HepG2 (cell line): ENCODE results near the gene COX14. TPM values are rescaled to one million over a fixed set of nuclear protein-coding genes. Genes with fewer than 3 reads are reported as not detected.

Source experiments
- RAD51 ChIP-seq: fragments of 450-650 bp; IDR thresholded peaks from 2 replicates; pipeline ENCODE4 v1.6.1; 2016; ENCODE audit warnings: borderline replicate concordance
- TCF7 ChIP-seq: sonication (generic); IDR thresholded peaks from 2 replicates; pipeline ENCODE4 v1.6.1; 2016; ENCODE audit warnings: antibody characterized with exemption, low read depth
- ZBTB7B ChIP-seq: sonication (generic); formaldehyde crosslinking; IDR thresholded peaks from 2 replicates; pipeline ENCODE4 v1.4.0; 2020; ENCODE audit warnings: missing genetic modification reagents
- ZKSCAN8 ChIP-seq: IDR thresholded peaks from 2 replicates; pipeline ENCODE4 v1.6.1; 2016; ENCODE audit warnings: borderline replicate concordance, missing genetic modification reagents, missing compliant biosample characterization
- ZNF230 ChIP-seq: sonication (generic); formaldehyde crosslinking; IDR thresholded peaks from 2 replicates; pipeline ENCODE4 v1.4.0; 2020; ENCODE audit warnings: mild to moderate bottlenecking, missing genetic modification reagents
- ZNF333 ChIP-seq: sonication (generic); formaldehyde crosslinking; IDR thresholded peaks from 2 replicates; pipeline ENCODE4 v1.4.0; 2020; ENCODE audit warnings: mild to moderate bottlenecking, missing genetic modification reagents, borderline replicate concordance
- polyA plus RNA-seq, 8 experiments: library from polyadenylated mRNA; depleted of rRNA in 3 of 8; stranded (reverse) in 7 of 8; unstranded in 1 of 8; fragments of >200 nt; fragmentation: Illumina TruSeq in 4 of 8; extraction: Trizol in 4 of 8; gene quantifications; 2 replicates each; pipeline versions ENCODE4 v1.2.1 to v1.2.3, GENCODE V29; 2011 to 2016; ENCODE audit warnings: low read depth in 4 of 8, missing spikeins in 1 of 8, mixed read lengths in 1 of 8; ENCODE audit not compliant: insufficient read depth in 1 of 8
- total RNA-seq, 5 experiments: library from RNA; depleted of rRNA; stranded (reverse); fragments of >200 nt; fragmentation: Illumina TruSeq; extraction: Trizol; gene quantifications; 2 replicates each; pipeline ENCODE4 v1.2.3, GENCODE V29; 2016; ENCODE audit warnings: low read depth in 1 of 5
- TF ChIP-seq, protein P1 (sequence below): sonication (generic); formaldehyde crosslinking; IDR thresholded peaks from 2 replicates; pipeline ENCODE4 v1.8.0; 2022; ENCODE audit warnings: low read depth, missing genetic modification reagents
- TF ChIP-seq, protein P2 (sequence below): sonication (generic); formaldehyde crosslinking; conservative IDR thresholded peaks from 2 replicates; pipeline ENCODE4 v1.4.0; 2020; ENCODE audit warnings: missing genetic modification reagents
- TF ChIP-seq, protein P3 (sequence below): sonication (generic); formaldehyde crosslinking; IDR thresholded peaks from 2 replicates; pipeline ENCODE4 v1.5.1; 2020; ENCODE audit warnings: mild to moderate bottlenecking, missing genetic modification reagents
- TF ChIP-seq, protein P4 (sequence below): sonication (generic); formaldehyde crosslinking; IDR thresholded peaks from 2 replicates; pipeline ENCODE4 v1.4.0; 2020; ENCODE audit warnings: missing genetic modification reagents
- TF ChIP-seq, protein P5 (sequence below): sonication (generic); formaldehyde crosslinking; IDR thresholded peaks from 2 replicates; pipeline ENCODE4 v1.4.0; 2020; ENCODE audit warnings: missing genetic modification reagents, mild to moderate bottlenecking, borderline replicate concordance
- TF ChIP-seq, protein P6 (sequence below): sonication (generic); formaldehyde crosslinking; IDR thresholded peaks from 2 replicates; pipeline ENCODE4 v1.5.0; 2020; ENCODE audit warnings: mild to moderate bottlenecking, missing genetic modification reagents, moderate library complexity

Gene COX14
- total and polyA plus RNA-seq, 2 of the 13 experiments (the other 11 are each of a cell fraction or from before 2014, with no cell fraction given): 53.0 to 71.6 TPM

DNA sequence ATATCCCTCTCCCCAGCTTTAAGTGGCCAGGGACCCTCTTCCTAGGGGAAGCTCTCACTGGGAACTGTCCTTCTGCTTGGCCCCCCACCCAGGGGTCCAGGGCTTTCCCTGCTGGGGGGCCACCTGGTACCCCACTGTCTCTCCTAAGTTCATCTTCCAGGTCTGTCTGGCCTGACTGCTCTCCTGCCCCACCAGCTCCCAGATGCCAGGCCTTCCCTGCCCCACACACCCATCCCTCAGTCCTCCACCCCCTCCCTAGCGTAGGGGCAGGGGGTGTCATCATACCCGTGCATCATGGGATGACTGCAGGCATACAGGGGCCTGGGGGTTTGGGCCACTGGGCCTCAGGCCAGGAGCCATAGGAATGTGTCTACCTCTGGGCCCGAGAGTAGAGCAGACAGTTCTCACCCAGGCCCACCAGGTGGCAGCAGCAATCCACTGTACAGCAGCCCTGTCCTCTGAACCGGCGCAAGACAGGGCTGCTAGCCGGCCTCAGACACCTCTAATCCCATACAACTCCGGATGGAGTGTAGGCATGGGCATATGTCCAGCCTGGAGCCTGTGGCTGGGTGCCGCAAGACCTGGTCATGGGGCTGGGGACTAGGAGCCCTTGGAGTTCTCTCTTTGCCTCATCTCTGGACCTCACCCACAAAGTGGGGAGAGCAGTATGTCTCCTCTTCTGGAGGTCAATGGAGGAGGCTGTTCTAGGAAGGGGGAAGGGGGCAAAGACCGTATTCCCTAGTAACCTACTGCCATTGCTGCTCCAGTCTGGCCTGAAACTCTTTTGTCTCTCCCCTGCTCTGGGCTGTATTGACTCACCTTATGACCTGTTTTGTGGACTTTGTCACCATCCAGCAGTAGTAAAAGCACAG, 36.9 kb upstream of the COX14 start (continued):
- TF ChIP-seq, protein P1, sequence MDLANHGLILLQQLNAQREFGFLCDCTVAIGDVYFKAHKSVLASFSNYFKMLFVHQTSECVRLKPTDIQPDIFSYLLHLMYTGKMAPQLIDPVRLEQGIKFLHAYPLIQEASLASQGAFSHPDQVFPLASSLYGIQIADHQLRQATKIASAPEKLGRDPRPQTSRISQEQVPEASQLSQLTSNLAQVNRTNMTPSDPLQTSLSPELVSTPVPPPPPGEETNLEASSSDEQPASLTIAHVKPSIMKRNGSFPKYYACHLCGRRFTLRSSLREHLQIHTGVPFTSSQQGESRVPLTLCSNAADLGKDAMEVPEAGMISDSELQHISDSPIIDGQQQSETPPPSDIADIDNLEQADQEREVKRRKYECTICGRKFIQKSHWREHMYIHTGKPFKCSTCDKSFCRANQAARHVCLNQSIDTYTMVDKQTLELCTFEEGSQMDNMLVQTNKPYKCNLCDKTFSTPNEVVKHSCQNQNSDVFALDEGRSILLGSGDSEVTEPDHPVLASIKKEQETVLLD (CRISPR knock-in tag): no peak
- TF ChIP-seq ZBTB7B (CRISPR knock-in tag): no peak
- TF ChIP-seq, protein P2, sequence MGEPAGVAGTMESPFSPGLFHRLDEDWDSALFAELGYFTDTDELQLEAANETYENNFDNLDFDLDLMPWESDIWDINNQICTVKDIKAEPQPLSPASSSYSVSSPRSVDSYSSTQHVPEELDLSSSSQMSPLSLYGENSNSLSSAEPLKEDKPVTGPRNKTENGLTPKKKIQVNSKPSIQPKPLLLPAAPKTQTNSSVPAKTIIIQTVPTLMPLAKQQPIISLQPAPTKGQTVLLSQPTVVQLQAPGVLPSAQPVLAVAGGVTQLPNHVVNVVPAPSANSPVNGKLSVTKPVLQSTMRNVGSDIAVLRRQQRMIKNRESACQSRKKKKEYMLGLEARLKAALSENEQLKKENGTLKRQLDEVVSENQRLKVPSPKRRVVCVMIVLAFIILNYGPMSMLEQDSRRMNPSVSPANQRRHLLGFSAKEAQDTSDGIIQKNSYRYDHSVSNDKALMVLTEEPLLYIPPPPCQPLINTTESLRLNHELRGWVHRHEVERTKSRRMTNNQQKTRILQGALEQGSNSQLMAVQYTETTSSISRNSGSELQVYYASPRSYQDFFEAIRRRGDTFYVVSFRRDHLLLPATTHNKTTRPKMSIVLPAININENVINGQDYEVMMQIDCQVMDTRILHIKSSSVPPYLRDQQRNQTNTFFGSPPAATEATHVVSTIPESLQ (CRISPR knock-in tag): no peak
- TF ChIP-seq ZNF333 (CRISPR knock-in tag): no peak
- peak; percentile 83 for TF ChIP-seq ZNF230
- TF ChIP-seq, protein P3, sequence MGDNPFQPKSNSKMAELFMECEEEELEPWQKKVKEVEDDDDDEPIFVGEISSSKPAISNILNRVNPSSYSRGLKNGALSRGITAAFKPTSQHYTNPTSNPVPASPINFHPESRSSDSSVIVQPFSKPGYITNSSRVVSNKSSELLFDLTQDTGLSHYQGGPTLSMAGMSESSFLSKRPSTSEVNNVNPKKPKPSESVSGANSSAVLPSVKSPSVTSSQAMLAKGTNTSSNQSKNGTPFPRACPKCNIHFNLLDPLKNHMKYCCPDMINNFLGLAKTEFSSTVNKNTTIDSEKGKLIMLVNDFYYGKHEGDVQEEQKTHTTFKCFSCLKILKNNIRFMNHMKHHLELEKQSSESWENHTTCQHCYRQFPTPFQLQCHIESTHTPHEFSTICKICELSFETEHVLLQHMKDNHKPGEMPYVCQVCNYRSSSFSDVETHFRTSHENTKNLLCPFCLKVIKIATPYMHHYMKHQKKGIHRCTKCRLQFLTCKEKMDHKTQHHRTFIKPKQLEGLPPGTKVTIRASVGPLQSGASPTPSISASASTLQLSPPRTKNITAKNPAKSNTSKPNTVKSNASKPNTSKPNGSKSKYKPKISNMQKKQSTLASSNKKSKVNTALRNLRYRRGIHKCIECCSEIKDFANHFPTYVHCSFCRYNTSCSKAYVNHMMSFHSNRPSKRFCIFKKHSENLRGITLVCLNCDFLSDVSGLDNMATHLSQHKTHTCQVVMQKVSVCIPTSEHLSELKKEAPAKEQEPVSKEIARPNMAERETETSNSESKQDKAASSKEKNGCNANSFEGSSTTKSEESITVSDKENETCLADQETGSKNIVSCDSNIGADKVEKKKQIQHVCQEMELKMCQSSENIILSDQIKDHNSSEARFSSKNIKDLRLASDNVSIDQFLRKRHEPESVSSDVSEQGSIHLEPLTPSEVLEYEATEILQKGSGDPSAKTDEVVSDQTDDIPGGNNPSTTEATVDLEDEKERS: no peak
- TF ChIP-seq, protein P4, sequence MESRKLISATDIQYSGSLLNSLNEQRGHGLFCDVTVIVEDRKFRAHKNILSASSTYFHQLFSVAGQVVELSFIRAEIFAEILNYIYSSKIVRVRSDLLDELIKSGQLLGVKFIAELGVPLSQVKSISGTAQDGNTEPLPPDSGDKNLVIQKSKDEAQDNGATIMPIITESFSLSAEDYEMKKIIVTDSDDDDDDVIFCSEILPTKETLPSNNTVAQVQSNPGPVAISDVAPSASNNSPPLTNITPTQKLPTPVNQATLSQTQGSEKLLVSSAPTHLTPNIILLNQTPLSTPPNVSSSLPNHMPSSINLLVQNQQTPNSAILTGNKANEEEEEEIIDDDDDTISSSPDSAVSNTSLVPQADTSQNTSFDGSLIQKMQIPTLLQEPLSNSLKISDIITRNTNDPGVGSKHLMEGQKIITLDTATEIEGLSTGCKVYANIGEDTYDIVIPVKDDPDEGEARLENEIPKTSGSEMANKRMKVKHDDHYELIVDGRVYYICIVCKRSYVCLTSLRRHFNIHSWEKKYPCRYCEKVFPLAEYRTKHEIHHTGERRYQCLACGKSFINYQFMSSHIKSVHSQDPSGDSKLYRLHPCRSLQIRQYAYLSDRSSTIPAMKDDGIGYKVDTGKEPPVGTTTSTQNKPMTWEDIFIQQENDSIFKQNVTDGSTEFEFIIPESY (CRISPR knock-in tag): no peak; the same call in 1 of the 2 replicates
- no peak for TF ChIP-seq TCF7
- peak; percentile 46; the same call in 1 of the 2 replicates for TF ChIP-seq ZKSCAN8 (CRISPR knock-in tag)
- no peak for TF ChIP-seq RAD51
- TF ChIP-seq, protein P5, sequence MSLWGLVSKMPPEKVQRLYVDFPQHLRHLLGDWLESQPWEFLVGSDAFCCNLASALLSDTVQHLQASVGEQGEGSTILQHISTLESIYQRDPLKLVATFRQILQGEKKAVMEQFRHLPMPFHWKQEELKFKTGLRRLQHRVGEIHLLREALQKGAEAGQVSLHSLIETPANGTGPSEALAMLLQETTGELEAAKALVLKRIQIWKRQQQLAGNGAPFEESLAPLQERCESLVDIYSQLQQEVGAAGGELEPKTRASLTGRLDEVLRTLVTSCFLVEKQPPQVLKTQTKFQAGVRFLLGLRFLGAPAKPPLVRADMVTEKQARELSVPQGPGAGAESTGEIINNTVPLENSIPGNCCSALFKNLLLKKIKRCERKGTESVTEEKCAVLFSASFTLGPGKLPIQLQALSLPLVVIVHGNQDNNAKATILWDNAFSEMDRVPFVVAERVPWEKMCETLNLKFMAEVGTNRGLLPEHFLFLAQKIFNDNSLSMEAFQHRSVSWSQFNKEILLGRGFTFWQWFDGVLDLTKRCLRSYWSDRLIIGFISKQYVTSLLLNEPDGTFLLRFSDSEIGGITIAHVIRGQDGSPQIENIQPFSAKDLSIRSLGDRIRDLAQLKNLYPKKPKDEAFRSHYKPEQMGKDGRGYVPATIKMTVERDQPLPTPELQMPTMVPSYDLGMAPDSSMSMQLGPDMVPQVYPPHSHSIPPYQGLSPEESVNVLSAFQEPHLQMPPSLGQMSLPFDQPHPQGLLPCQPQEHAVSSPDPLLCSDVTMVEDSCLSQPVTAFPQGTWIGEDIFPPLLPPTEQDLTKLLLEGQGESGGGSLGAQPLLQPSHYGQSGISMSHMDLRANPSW: no peak
- TF ChIP-seq, protein P6, sequence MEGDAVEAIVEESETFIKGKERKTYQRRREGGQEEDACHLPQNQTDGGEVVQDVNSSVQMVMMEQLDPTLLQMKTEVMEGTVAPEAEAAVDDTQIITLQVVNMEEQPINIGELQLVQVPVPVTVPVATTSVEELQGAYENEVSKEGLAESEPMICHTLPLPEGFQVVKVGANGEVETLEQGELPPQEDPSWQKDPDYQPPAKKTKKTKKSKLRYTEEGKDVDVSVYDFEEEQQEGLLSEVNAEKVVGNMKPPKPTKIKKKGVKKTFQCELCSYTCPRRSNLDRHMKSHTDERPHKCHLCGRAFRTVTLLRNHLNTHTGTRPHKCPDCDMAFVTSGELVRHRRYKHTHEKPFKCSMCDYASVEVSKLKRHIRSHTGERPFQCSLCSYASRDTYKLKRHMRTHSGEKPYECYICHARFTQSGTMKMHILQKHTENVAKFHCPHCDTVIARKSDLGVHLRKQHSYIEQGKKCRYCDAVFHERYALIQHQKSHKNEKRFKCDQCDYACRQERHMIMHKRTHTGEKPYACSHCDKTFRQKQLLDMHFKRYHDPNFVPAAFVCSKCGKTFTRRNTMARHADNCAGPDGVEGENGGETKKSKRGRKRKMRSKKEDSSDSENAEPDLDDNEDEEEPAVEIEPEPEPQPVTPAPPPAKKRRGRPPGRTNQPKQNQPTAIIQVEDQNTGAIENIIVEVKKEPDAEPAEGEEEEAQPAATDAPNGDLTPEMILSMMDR (CRISPR knock-in tag): peak; percentile 100
